NOMO-1 treated with dmso at 0.1 percent for 144 hours (cell line): ENCODE results near the gene ITGB1.
"Not testable (repeated sequence)": the region's sequence is repeated elsewhere in the genome, so short reads cannot be mapped to it uniquely, and the experiment has no call there.

ENCODE experiments used
- DNase-seq: peaks from one replicate; lab custom pipeline; 2025; ENCODE audit not compliant: unreplicated experiment; lab: John Stamatoyannopoulos, UW

The ITGB1 gene

GRCh38 chr10:32938554-32939061 lies 19.4 kb downstream of the ITGB1 start:
- no peak for DNase-seq

- no peak for DNase-seq
Measured at GRCh38 chr10:32937911-32938424, 20.1 kb downstream of the ITGB1 start.

- no peak for DNase-seq
Measured at GRCh38 chr10:32932225-32932729, 25.8 kb downstream of the ITGB1 start.

- DNase-seq = no peak
Measured at GRCh38 chr10:32931593-32931992, 26.4 kb downstream of the ITGB1 start.

- DNase-seq = no peak
Measured at GRCh38 chr10:32930036-32930435, 28.0 kb downstream of the ITGB1 start.

GRCh38 chr10:32929634-32930033 lies 28.4 kb downstream of the ITGB1 start:
- DNase-seq = no peak

GRCh38 chr10:32927750-32928149 lies 30.3 kb downstream of the ITGB1 start:
- no peak for DNase-seq

- no peak for DNase-seq
Measured at GRCh38 chr10:32923849-32924248, 34.2 kb downstream of the ITGB1 start.

- DNase-seq = no peak
Measured at GRCh38 chr10:32923134-32923533, 34.9 kb downstream of the ITGB1 start.

- no peak for DNase-seq
Measured at GRCh38 chr10:32922170-32922569, 35.9 kb downstream of the ITGB1 start.

GRCh38 chr10:32917817-32918216 lies 40.2 kb downstream of the ITGB1 start:
- not testable (repeated sequence) for DNase-seq

- DNase-seq = no peak
Measured at GRCh38 chr10:32911285-32912016, 46.6 kb downstream of the ITGB1 start.

- DNase-seq = not testable (repeated sequence)
Measured at GRCh38 chr10:32909970-32910369, 48.1 kb downstream of the ITGB1 start.

GRCh38 chr10:32909456-32909855 lies 48.6 kb downstream of the ITGB1 start:
- DNase-seq = no peak

- DNase-seq = no peak
Measured at GRCh38 chr10:32906595-32906994, 51.4 kb downstream of the ITGB1 start.

- DNase-seq = no peak
Measured at GRCh38 chr10:32905466-32905865, 52.6 kb downstream of the ITGB1 start.

- DNase-seq = no peak
Measured at GRCh38 chr10:32901815-32902214, 56.2 kb downstream of the ITGB1 start.

- not testable (repeated sequence) for DNase-seq
Measured at GRCh38 chr10:32895200-32895968, 62.6 kb downstream of the ITGB1 start.

- no peak for DNase-seq
Measured at GRCh38 chr10:32893916-32894664, 63.9 kb downstream of the ITGB1 start.

- DNase-seq = no peak
Measured at GRCh38 chr10:32893434-32893833, 64.6 kb downstream of the ITGB1 start.

GRCh38 chr10:32891261-32891660 lies 66.8 kb downstream of the ITGB1 start:
- no peak for DNase-seq
